HG03457 (cell line): ENCODE results near the gene RING1.

Experiments
- ATAC-seq: cut with Tn5 transposase; IDR thresholded peaks from one replicate; pipeline ENCODE4 v1.9.1; 2021; ENCODE audit warnings: moderate number of reproducible peaks; ENCODE audit not compliant: unreplicated experiment

The RING1 gene

GRCh38 chr6:33192105-33192646 is 16.1 kb upstream of the RING1 start, which contains the start of gene COL11A2:
COL11A2 (minus strand) TSS chr6:33192467; CDS start chr6:33192240, 227 bp downstream.
- no peak for ATAC-seq

DNA sequence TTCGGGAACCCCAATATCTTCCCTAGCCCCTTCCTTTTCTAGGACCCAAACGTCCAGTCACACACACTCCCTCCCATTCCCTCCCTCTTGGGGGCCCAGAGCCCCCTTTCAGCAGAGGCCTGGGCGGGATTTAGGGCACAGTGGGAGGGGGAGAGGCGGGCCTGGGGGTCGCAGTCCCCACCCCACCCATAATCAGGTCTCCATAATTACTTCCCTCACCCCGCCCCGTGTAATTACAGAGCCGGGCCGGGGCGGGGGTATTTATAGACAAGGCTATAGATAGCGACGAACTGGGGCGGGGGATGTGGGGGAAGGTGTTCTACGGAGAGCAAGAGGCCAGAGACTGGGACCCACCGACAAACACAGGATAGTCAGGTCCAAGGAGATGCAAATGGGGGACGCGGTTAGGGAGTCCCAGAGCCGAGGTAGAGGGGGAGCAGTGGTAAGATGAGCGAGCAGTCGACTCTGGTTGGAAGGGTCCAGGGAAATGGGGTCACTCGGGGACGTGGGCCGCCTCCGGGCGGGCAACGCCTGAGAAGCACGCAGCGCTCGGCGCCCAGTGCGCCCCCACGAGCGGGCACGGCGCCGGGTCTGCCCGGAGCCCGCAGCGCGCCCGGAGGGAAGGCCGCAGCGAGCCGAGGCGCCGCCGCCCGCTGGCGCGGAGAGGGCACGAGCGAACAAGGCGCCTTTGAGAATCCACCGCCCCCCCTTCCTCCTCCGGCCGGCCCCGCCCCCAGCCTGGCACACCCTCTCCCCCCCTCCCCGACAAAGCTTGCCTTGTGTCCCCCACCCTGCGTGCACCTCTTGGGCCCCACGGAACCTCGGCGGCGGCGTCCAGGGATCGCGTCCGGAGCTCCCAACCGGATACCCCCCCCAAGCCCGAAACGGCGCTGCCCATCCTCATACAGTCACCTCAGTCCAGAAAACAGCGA is 15.4 kb upstream of the RING1 start:
- no peak for ATAC-seq

- no peak for ATAC-seq
Measured at GRCh38 chr6:33193619-33194018, 14.7 kb upstream of the RING1 start.

GRCh38 chr6:33194431-33194979 is 13.8 kb upstream of the RING1 start:
- no peak for ATAC-seq

- ATAC-seq, result no peak
Measured at GRCh38 chr6:33195304-33196165, 12.8 kb upstream of the RING1 start.

GRCh38 chr6:33197431-33198048 is 10.8 kb upstream of the RING1 start:
- no peak for ATAC-seq

- ATAC-seq, result no peak
Measured at GRCh38 chr6:33198159-33198852, 10.0 kb upstream of the RING1 start.

DNA sequence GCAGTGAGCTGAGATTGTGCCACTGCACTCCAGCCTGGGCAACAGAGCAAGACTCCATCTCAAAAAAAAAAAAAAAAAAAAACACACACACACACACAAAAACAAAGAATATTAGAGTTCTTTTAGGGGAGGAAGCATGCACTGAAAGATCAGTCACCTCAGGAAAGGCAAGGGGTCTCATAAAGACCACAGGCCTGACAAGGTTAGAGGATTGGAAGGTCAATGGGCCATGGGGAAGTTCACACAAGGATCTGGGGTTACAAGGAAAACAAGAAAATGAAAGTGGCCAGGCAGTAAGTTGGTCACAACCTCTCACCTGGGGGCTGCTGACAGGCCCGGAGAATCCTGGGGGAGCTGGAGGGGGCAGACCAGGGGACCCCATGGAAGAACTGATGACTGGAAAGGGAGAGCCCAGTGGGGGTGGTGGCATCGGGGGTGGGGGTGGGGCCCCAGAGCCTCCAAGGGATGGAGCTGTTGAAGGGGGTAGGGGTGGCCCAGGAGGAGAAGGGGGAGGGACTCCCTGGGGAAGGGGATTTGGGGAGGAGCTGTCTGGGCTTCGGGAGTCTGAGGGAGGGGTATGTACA is 9.4 kb upstream of the RING1 start:
- ATAC-seq, result no peak

GRCh38 chr6:33199687-33200218 is 8.5 kb upstream of the RING1 start:
- no peak for ATAC-seq

GRCh38 chr6:33200219-33201146 is 7.8 kb upstream of the RING1 start, which contains the start of the genes RXRB and SLC39A7:
RXRB (minus strand) TSS chr6:33200665; CDS start chr6:33200476, 189 bp downstream.
SLC39A7 (plus strand) TSS chr6:33200867; CDS start chr6:33201246, 379 bp downstream.
- peak; percentile 42 for ATAC-seq

DNA sequence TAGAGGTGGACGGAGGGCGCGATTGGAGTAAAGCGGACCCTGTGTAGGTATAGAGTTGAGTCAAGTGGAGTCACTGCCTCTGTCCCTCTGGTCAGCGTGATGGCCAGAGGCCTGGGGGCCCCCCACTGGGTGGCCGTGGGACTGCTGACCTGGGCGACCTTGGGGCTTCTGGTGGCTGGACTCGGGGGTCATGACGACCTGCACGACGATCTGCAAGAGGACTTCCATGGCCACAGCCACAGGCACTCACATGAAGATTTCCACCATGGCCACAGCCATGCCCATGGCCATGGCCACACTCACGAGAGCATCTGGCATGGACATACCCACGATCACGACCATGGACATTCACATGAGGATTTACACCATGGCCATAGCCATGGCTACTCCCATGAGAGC is 7.2 kb upstream of the RING1 start:
- ATAC-seq, result no peak

- ATAC-seq, result no peak
Measured at GRCh38 chr6:33201935-33202334, 6.4 kb upstream of the RING1 start.

- ATAC-seq, result no peak
Measured at GRCh38 chr6:33202799-33203198, 5.5 kb upstream of the RING1 start.

DNA sequence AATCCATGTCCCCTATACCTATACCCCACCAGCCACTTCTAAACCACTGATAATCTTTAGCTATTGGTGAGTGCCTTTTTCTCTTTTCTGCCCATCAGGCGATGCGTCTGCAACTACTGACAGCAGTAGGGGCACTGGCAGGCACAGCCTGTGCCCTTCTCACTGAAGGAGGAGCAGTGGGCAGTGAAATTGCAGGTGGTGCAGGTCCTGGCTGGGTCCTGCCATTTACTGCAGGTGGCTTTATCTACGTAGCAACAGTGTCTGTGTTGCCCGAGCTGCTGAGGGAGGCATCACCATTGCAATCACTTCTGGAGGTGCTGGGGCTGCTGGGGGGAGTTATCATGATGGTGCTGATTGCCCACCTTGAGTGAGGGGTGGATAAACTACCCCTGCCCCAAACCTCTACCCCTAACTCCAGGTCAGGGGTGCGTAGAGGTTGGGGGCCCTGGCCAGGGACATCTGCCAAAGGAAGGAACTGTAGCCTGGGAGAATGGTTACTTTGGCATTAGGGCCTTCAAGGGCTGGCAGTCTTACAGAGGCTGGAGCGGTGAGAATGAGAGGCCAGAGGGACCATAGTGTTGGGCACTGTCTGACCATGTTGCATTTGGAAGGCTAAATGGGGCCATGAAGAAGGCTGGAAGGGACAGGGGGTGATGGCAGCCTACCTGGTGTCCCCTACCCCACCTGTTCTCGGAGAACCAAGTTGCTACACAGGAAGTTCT is 4.7 kb upstream of the RING1 start:
- ATAC-seq, result no peak

GRCh38 chr6:33204165-33204414 is 4.2 kb upstream of the RING1 start:
- no peak for ATAC-seq

GRCh38 chr6:33204415-33205190 is 3.7 kb upstream of the RING1 start, which contains the start of gene HSD17B8:
HSD17B8 (plus strand) TSS chr6:33204655; CDS start chr6:33204669, 14 bp downstream.
- ATAC-seq, result peak; percentile 38
